Nephron (organoid): ENCODE data around the gene NPAS1.
A peak's percentile ranks its signal among the peaks of the same experiment; 100 is the strongest.

Experiments used
- H3K27ac Mint-ChIP-seq, 3 experiments: 2 replicates each; pipeline ENCODE4 v1.8.0; 2020; ENCODE audit warnings: mixed read lengths in 3 of 3, mild to moderate bottlenecking in 2 of 3, moderate library complexity in 1 of 3
- H3K27me3 Mint-ChIP-seq: 2 replicates; pipeline ENCODE4 v1.8.0; 2021; ENCODE audit warnings: low read depth, mild to moderate bottlenecking, moderate library complexity, mixed read lengths
- H3K36me3 Mint-ChIP-seq: 2 replicates; pipeline ENCODE4 v1.8.0; 2020; ENCODE audit warnings: low read depth, mixed read lengths
- H3K4me1 Mint-ChIP-seq: 2 replicates; pipeline ENCODE4 v1.8.0; 2020; ENCODE audit warnings: mixed read lengths
- H3K4me3 Mint-ChIP-seq, 3 experiments: 2 replicates each; pipeline ENCODE4 v1.8.0; 2020; ENCODE audit warnings: mild to moderate bottlenecking in 3 of 3, mixed read lengths in 3 of 3, moderate library complexity in 2 of 3
- H3K9me3 Mint-ChIP-seq: 2 replicates; pipeline ENCODE4 v1.8.0; 2020; ENCODE audit warnings: mixed read lengths
- CTCF ChIP-seq, 3 experiments: fragments of 200-600 bp; sonication (generic); IDR thresholded peaks; one replicate each; pipeline ENCODE4 v1.5.0; 2021; ENCODE audit warnings: antibody characterized with exemption in 3 of 3; ENCODE audit not compliant: unreplicated experiment in 3 of 3

Gene NPAS1

GRCh38 chr19:46975925-46976782 lies 43.5 kb upstream of the NPAS1 start:
- peak overlapping the region in 2 of 3 experiments; percentile 14 to 51 for H3K4me3 Mint-ChIP-seq
- H3K9me3 Mint-ChIP-seq = no peaks in the 10 kb centered on the region
- no peak for TF ChIP-seq CTCF (IDR thresholded peaks at IDR 0.05; ENCODE audit: unreplicated experiment in 3 of 3)
- no peaks in the 10 kb centered on the region for H3K27me3 Mint-ChIP-seq
- H3K36me3 Mint-ChIP-seq = peaks cover 3% of the 10 kb centered on the region
- peak overlapping the region; percentile 88 to 93 (median 90) for H3K27ac Mint-ChIP-seq
- H3K4me1 Mint-ChIP-seq = peaks cover 50% of the 10 kb centered on the region

GRCh38 chr19:46976845-46977320 lies 42.8 kb upstream of the NPAS1 start:
- no peak for TF ChIP-seq CTCF (IDR thresholded peaks at IDR 0.05; ENCODE audit: unreplicated experiment in 3 of 3)
- Mint-ChIP-seq H3K9me3 (no peaks in the 10 kb centered on the region), H3K36me3 (peaks cover 3% of the 10 kb centered on the region), H3K4me1 (peaks cover 56% of the 10 kb centered on the region), H3K27ac (peak overlapping the region; percentile 88 to 93 (median 90)), H3K4me3 (peak overlapping the region; percentile 4 to 32 (median 6)), H3K27me3 (no peaks in the 10 kb centered on the region)

- no peaks in the 10 kb centered on the region for H3K9me3 Mint-ChIP-seq
- H3K27me3 Mint-ChIP-seq = no peaks in the 10 kb centered on the region
- peaks cover 56% of the 10 kb centered on the region for H3K4me1 Mint-ChIP-seq
- H3K36me3 Mint-ChIP-seq = peaks cover 3% of the 10 kb centered on the region
- peak overlapping the region in 1 of 3 experiments; percentile 1 for H3K4me3 Mint-ChIP-seq
- no peak for TF ChIP-seq CTCF (IDR thresholded peaks at IDR 0.05; ENCODE audit: unreplicated experiment in 3 of 3)
- peak overlapping the region; percentile 88 to 93 (median 90) for H3K27ac Mint-ChIP-seq
Measured at GRCh38 chr19:46977548-46977947, 42.1 kb upstream of the NPAS1 start.

- Mint-ChIP-seq H3K27ac (peak overlapping the region; percentile 88 to 93 (median 90)), H3K27me3 (no peaks in the 10 kb centered on the region)
Measured at GRCh38 chr19:46978171-46978869, 41.3 kb upstream of the NPAS1 start.

More at GRCh38 chr19:46978171-46978869, 41.3 kb upstream of the NPAS1 start:
- Mint-ChIP-seq H3K4me1 (peaks cover 56% of the 10 kb centered on the region), H3K4me3 (no peak overlapping the region), H3K9me3 (no peaks in the 10 kb centered on the region), H3K36me3 (peaks cover 3% of the 10 kb centered on the region)
- no peak for TF ChIP-seq CTCF (IDR thresholded peaks at IDR 0.05; ENCODE audit: unreplicated experiment in 3 of 3)
